IPS DF 4.7 (cell line): ENCODE data around the gene MYO15B.

Experiments
- DNase-seq: peaks from one replicate; pipeline ENCODE4 v3.0.0-alpha.2; 2013; ENCODE audit warnings: low spot score; ENCODE audit errors: extremely low read depth

The MYO15B gene

GRCh38 chr17:75602644-75603043 is 15.0 kb downstream of the MYO15B start:
- DNase-seq, result no peak

- DNase-seq, result no peak
Measured at GRCh38 chr17:75603123-75603522, 15.5 kb downstream of the MYO15B start.

- DNase-seq, result no peak
Measured at GRCh38 chr17:75604034-75604695, 16.6 kb downstream of the MYO15B start.

GRCh38 chr17:75605790-75606189 is 18.2 kb downstream of the MYO15B start:
- DNase-seq, result no peak

- DNase-seq, result no peak
Measured at GRCh38 chr17:75607086-75607485, 19.5 kb downstream of the MYO15B start.

GRCh38 chr17:75610103-75610984 is 22.7 kb downstream of the MYO15B start:
- DNase-seq, result no peak

GRCh38 chr17:75611851-75612429 is 24.3 kb downstream of the MYO15B start:
- DNase-seq, result no peak

GRCh38 chr17:75612906-75613626 is 25.5 kb downstream of the MYO15B start:
- DNase-seq, result no peak

GRCh38 chr17:75614006-75614405 is 26.4 kb downstream of the MYO15B start:
- no peak for DNase-seq

- no peak for DNase-seq
Measured at GRCh38 chr17:75614556-75615270, 27.1 kb downstream of the MYO15B start.

- no peak for DNase-seq
Measured at GRCh38 chr17:75615301-75615700, 27.7 kb downstream of the MYO15B start.

- DNase-seq, result no peak
Measured at GRCh38 chr17:75616521-75617122, 29.0 kb downstream of the MYO15B start.

- no peak for DNase-seq
Measured at GRCh38 chr17:75617218-75617617, 29.6 kb downstream of the MYO15B start.

GRCh38 chr17:75617675-75618074 is 30.1 kb downstream of the MYO15B start:
- no peak for DNase-seq

GRCh38 chr17:75619506-75620431 is 32.2 kb downstream of the MYO15B start:
- no peak for DNase-seq

GRCh38 chr17:75621489-75621888 is 33.9 kb downstream of the MYO15B start:
- DNase-seq, result no peak

- no peak for DNase-seq
Measured at GRCh38 chr17:75622076-75622475, 34.5 kb downstream of the MYO15B start.

GRCh38 chr17:75622771-75623273 is 35.2 kb downstream of the MYO15B start:
- DNase-seq, result no peak

- no peak for DNase-seq
Measured at GRCh38 chr17:75623386-75623785, 35.8 kb downstream of the MYO15B start.
